ENCODE measurements around the gene KRTAP10-6.

DNA sequence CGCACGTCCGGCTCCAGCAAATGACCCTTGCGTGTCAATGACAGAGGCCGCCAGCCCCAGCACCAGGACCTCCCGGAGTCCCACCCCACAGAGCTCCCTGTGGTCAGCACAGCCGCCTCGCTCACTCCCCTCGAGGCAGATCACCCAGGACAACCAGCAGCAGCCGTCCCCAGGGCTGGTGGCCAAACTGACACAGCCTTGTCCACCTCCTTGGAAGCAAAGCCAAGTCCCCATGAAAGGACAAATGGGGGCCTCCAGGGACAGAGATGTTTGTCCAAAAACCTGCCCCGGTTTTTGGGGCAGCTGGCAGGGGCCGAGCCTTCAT, 47.0 kb upstream of the KRTAP10-6 start:
- TF ChIP-seq GATA2 (IDR thresholded peaks at IDR 0.05; ENCODE audit: low read depth, low read length): no peak
- no peak for TF ChIP-seq GATA3 (IDR thresholded peaks at IDR 0.05; ENCODE audit: low read depth, low read length)

Data from SH-SY5Y (cell line).